H9 (cell line): ENCODE data around the gene ARID3C. TPM values are rescaled to one million over a fixed set of nuclear protein-coding genes. Genes with fewer than 3 reads are reported as not detected.

ENCODE experiments used
- DNase-seq: peaks from one replicate; pipeline ENCODE4 v3.0.0-alpha.2; 2017
- H2AFZ ChIP-seq: one replicate; pipeline ENCODE4 v1.6.1; 2013; ENCODE audit warnings: mild to moderate bottlenecking, low read length, control low read depth, moderate library complexity
- H2AK5ac ChIP-seq: 2 replicates; pipeline ENCODE4 v1.6.1; 2013; ENCODE audit warnings: low read length, control low read depth, mixed read lengths; ENCODE audit not compliant: insufficient read length
- H2BK120ac ChIP-seq: one replicate; pipeline ENCODE4 v1.6.1; 2013; ENCODE audit warnings: low read depth, mild to moderate bottlenecking, low read length, control low read depth, inconsistent platforms; ENCODE audit not compliant: poor library complexity, severe bottlenecking
- H2BK12ac ChIP-seq: 2 replicates; pipeline ENCODE4 v1.6.1; 2013; ENCODE audit warnings: low read length, control low read depth, mixed read lengths, low read depth; ENCODE audit not compliant: insufficient read length
- H2BK15ac ChIP-seq: 2 replicates; pipeline ENCODE4 v1.6.1; 2013; ENCODE audit warnings: low read depth, low read length, control low read depth
- H2BK20ac ChIP-seq: one replicate; pipeline ENCODE4 v1.6.1; 2013; ENCODE audit warnings: low read depth, mild to moderate bottlenecking, low read length, control low read depth, inconsistent platforms; ENCODE audit not compliant: poor library complexity, severe bottlenecking
- H2BK5ac ChIP-seq: 2 replicates; pipeline ENCODE4 v1.6.1; 2013; ENCODE audit warnings: low read length, control low read depth, mixed read lengths; ENCODE audit not compliant: insufficient read length
- H3K14ac ChIP-seq: 2 replicates; pipeline ENCODE4 v1.6.1; 2013; ENCODE audit warnings: low read length, control low read depth; ENCODE audit not compliant: insufficient read depth
- H3K18ac ChIP-seq: 2 replicates; pipeline ENCODE4 v1.6.1; 2013; ENCODE audit warnings: low read depth, mild to moderate bottlenecking, mixed read lengths, low read length, control low read depth; ENCODE audit not compliant: insufficient read length
- H3K23ac ChIP-seq: 2 replicates; pipeline ENCODE4 v1.6.1; 2013; ENCODE audit warnings: low read length, control low read depth, mixed read lengths, low read depth; ENCODE audit not compliant: insufficient read length
- H3K23me2 ChIP-seq: 2 replicates; pipeline ENCODE4 v1.6.1; 2013; ENCODE audit warnings: low read depth, mild to moderate bottlenecking, mixed read lengths, low read length, control low read depth; ENCODE audit not compliant: insufficient read length, poor library complexity, severe bottlenecking
- H3K27ac ChIP-seq: 2 replicates; pipeline ENCODE4 v1.5.1; 2013; ENCODE audit warnings: low read length, control low read depth, mixed read lengths, low read depth; ENCODE audit not compliant: insufficient read length
- H3K27me3 ChIP-seq: 2 replicates; pipeline ENCODE4 v1.6.1; 2013; ENCODE audit warnings: low read length, control low read depth, inconsistent platforms; ENCODE audit not compliant: insufficient read depth
- H3K4ac ChIP-seq: 2 replicates; pipeline ENCODE4 v1.6.1; 2013; ENCODE audit warnings: low read depth, mild to moderate bottlenecking, control low read depth, inconsistent platforms, low read length, moderate library complexity
- H3K4me1 ChIP-seq: 2 replicates; pipeline ENCODE4 v1.6.1; 2013; ENCODE audit warnings: low read length, control low read depth, inconsistent platforms; ENCODE audit not compliant: insufficient read depth
- H3K4me2 ChIP-seq: 2 replicates; pipeline ENCODE4 v1.6.1; 2013; ENCODE audit warnings: low read length, control low read depth, mixed read lengths; ENCODE audit not compliant: insufficient read length, insufficient read depth
- H3K56ac ChIP-seq: 2 replicates; pipeline ENCODE4 v1.6.1; 2013; ENCODE audit warnings: low read depth, mild to moderate bottlenecking, mixed read lengths, low read length, control low read depth; ENCODE audit not compliant: insufficient read length
- H3K79me1 ChIP-seq: 2 replicates; pipeline ENCODE4 v1.6.1; 2013; ENCODE audit warnings: low read depth, mild to moderate bottlenecking, moderate library complexity, low read length, control low read depth, inconsistent platforms; ENCODE audit not compliant: insufficient read depth, poor library complexity, severe bottlenecking
- H3K79me2 ChIP-seq: 2 replicates; pipeline ENCODE4 v1.6.1; 2013; ENCODE audit warnings: low read length, control low read depth, inconsistent platforms; ENCODE audit not compliant: insufficient read depth
- H3K9ac ChIP-seq: 2 replicates; pipeline ENCODE4 v1.6.1; 2013; ENCODE audit warnings: low read length, control low read depth, mixed read lengths; ENCODE audit not compliant: insufficient read length; ENCODE audit errors: extremely low read depth
- H3K9me3 ChIP-seq: one replicate; pipeline ENCODE4 v1.6.1; 2013; ENCODE audit warnings: low read depth, low read length, inconsistent platforms; ENCODE audit not compliant: control insufficient read depth
- H3T11ph ChIP-seq: one replicate; pipeline ENCODE4 v1.6.1; 2013; ENCODE audit warnings: mild to moderate bottlenecking, low read length, control low read depth, inconsistent platforms
- H4K20me1 ChIP-seq: one replicate; pipeline ENCODE4 v1.6.1; 2013; ENCODE audit not compliant: control insufficient read depth, insufficient read length, insufficient read depth
- H4K5ac ChIP-seq: 2 replicates; pipeline ENCODE4 v1.6.1; 2013; ENCODE audit warnings: low read depth, mild to moderate bottlenecking, mixed read lengths, low read length, control low read depth; ENCODE audit not compliant: insufficient read length
- H4K8ac ChIP-seq: replicated peaks from 2 replicates; pipeline ENCODE4 v1.6.1; 2013; ENCODE audit warnings: low read length, control low read depth, mixed read lengths, low read depth; ENCODE audit not compliant: insufficient read length
- H4K91ac ChIP-seq: 2 replicates; pipeline ENCODE4 v1.6.1; 2013; ENCODE audit warnings: low read depth, mild to moderate bottlenecking, moderate library complexity, mixed read lengths, low read length, control low read depth; ENCODE audit not compliant: insufficient read length
- H3K27ac Mint-ChIP-seq, 3 experiments: 2 replicates in 2 of 3; 3 replicates in 1 of 3; pipeline ENCODE4 v1.8.0; 2020 to 2021; ENCODE audit warnings: mixed read lengths in 3 of 3, mild to moderate bottlenecking in 1 of 3, moderate library complexity in 1 of 3
- H3K27me3 Mint-ChIP-seq: 2 replicates; pipeline ENCODE4 v1.8.0; 2021; ENCODE audit warnings: low read depth, mild to moderate bottlenecking, moderate library complexity, mixed read lengths
- H3K36me3 Mint-ChIP-seq, 3 experiments: 2 replicates in 2 of 3; 3 replicates in 1 of 3; pipeline ENCODE4 v1.8.0; 2020 to 2021; ENCODE audit warnings: low read depth in 3 of 3, mixed read lengths in 3 of 3; ENCODE audit not compliant: insufficient read depth in 1 of 3
- H3K4me1 Mint-ChIP-seq, 2 experiments: 2 replicates each; pipeline ENCODE4 v1.8.0; 2020; ENCODE audit warnings: mixed read lengths in 2 of 2
- H3K4me3 Mint-ChIP-seq, 2 experiments: 2 replicates in 1 of 2; 3 replicates in 1 of 2; pipeline ENCODE4 v1.8.0; 2020 to 2021; ENCODE audit warnings: mild to moderate bottlenecking in 2 of 2, mixed read lengths in 2 of 2, moderate library complexity in 1 of 2
- H3K9me3 Mint-ChIP-seq, 2 experiments: 2 replicates in 1 of 2; 3 replicates in 1 of 2; pipeline ENCODE4 v1.8.0; 2020; ENCODE audit warnings: mild to moderate bottlenecking in 2 of 2, mixed read lengths in 2 of 2, moderate library complexity in 1 of 2
- WGBS: extraction: QIAGEN DNeasy Blood & Tissue Kit; methylation state at CpG from one replicate; pipeline ENCODE4 v1.1.7; 2013; ENCODE audit warnings: missing lambda C conversion rate, low lambda C conversion rate, mixed read lengths; ENCODE audit not compliant: insufficient read length; ENCODE audit errors: extremely low coverage; 5-methylcytosine and 5-hydroxymethylcytosine counted together
- total RNA-seq: library from RNA; stranded (reverse); gene quantifications from 2 replicates; pipeline ENCODE4 v1.2.1, GENCODE V29; 2021
- TF ChIP-seq, protein P1 (sequence below): fragments of 200-600 bp; sonication (generic); conservative IDR thresholded peaks from 3 replicates; pipeline ENCODE4 v1.8.0; 2021; ENCODE audit warnings: antibody characterized with exemption, mild to moderate bottlenecking

Gene ARID3C
- total RNA-seq, 1 experiment from 2014 or later, result not detected

DNA sequence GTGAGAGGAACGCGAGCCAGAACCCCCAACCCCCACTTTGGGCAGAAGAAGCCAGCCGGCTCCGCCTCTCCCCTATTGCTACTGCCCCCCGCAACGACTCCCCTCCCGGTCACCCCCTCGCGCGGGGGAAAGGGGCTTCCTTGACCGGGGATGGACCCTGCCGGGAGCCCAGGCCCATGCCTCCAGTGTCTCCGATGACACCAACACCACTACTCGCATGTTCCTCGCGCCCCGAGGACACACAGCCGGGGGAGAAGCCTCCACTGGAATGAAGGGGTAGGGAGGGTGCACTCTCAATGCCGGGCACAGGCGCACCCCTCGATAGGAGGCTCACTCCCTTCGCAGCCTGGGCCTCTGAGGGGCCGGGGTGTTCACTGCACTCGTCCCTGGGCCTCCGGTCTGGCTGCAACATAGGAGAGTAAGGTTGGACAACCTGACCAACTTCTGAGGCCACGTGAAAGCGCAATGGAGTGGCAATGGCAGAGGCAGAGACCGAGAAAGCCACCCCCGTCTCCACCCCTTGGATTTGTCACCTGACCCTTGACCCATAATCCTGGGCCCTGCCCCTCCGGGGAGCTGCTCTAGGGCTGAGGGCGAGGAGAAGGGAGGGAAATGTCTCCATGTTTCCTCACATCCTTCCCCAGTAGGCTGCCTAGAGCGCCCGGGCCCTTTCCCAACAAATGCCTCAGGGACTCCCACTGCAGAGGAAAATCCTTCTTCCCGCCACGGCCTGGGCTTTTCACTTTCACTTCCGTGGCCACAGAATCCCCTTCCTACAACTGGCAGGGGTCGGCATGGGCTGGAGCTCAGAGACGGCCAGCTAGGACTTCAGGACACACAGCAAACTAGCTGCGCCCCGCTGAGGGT, 38.3 kb downstream of the ARID3C start:
- no peaks in the 10 kb centered on the region for H3K79me2 ChIP-seq
- no peak overlapping the region for H3K9ac ChIP-seq
- no peaks in the 10 kb centered on the region for H3K9me3 ChIP-seq
- no peak overlapping the region for H3T11ph ChIP-seq
- H3K18ac ChIP-seq, result no peak overlapping the region
- Mint-ChIP-seq H3K27me3 (peaks cover 95% of the 10 kb centered on the region), H3K9me3 (no peaks in the 10 kb centered on the region; a peak in 2 of 5 replicates), H3K36me3 (peaks cover 0 to 2% (median 0%) of the 10 kb centered on the region in 3 experiments; a peak in 1 of 7 replicates), H3K4me3 (peak overlapping the region; percentile 69 to 90), H3K27ac (no peak overlapping the region), H3K4me1 (peaks cover 31 to 48% of the 10 kb centered on the region in 2 experiments)
- no peak overlapping the region for H3K56ac ChIP-seq
- H3K23me2 ChIP-seq, result peaks cover 21% of the 10 kb centered on the region
- no peak overlapping the region for H2BK5ac ChIP-seq
- no peak overlapping the region for H4K8ac ChIP-seq
- no peak overlapping the region for H3K4ac ChIP-seq
- peaks cover 74% of the 10 kb centered on the region for H3K27me3 ChIP-seq
- peaks cover 9% of the 10 kb centered on the region; the same call in 1 of the 2 replicates for H3K4me1 ChIP-seq
- H4K5ac ChIP-seq, result no peak overlapping the region
- H2BK120ac ChIP-seq, result no peak overlapping the region
- H3K4me2 ChIP-seq, result peak overlapping the region; percentile 47
- peaks cover 4% of the 10 kb centered on the region for H4K20me1 ChIP-seq
- DNase-seq, result peak; percentile 60
- no peaks in the 10 kb centered on the region for H3K79me1 ChIP-seq
- H2BK15ac ChIP-seq, result no peak overlapping the region
- H2BK12ac ChIP-seq, result no peak overlapping the region
- H2AK5ac ChIP-seq, result no peak overlapping the region
- H3K27ac ChIP-seq, result no peak overlapping the region
- H2AFZ ChIP-seq, result no peak overlapping the region
- no peak overlapping the region for H2BK20ac ChIP-seq
- WGBS, result no CpG with 5 or more reads among the region's 40 CpGs
- no peak overlapping the region for H4K91ac ChIP-seq
- H3K23ac ChIP-seq, result no peak overlapping the region
- H3K14ac ChIP-seq, result no peak overlapping the region
- TF ChIP-seq, protein P1, sequence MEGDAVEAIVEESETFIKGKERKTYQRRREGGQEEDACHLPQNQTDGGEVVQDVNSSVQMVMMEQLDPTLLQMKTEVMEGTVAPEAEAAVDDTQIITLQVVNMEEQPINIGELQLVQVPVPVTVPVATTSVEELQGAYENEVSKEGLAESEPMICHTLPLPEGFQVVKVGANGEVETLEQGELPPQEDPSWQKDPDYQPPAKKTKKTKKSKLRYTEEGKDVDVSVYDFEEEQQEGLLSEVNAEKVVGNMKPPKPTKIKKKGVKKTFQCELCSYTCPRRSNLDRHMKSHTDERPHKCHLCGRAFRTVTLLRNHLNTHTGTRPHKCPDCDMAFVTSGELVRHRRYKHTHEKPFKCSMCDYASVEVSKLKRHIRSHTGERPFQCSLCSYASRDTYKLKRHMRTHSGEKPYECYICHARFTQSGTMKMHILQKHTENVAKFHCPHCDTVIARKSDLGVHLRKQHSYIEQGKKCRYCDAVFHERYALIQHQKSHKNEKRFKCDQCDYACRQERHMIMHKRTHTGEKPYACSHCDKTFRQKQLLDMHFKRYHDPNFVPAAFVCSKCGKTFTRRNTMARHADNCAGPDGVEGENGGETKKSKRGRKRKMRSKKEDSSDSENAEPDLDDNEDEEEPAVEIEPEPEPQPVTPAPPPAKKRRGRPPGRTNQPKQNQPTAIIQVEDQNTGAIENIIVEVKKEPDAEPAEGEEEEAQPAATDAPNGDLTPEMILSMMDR, result no peak
